DND-41 (cell line): ENCODE results near the gene PLEKHA8.

Source experiments
- CTCF ChIP-seq: IDR thresholded peaks from 2 replicates; pipeline ENCODE4 v1.5.1; 2012; ENCODE audit warnings: borderline replicate concordance, low read length, moderate library complexity, mild to moderate bottlenecking; ENCODE audit not compliant: poor library complexity, severe bottlenecking; ENCODE audit errors: extremely low read depth
- EZH2 ChIP-seq: IDR thresholded peaks from 3 replicates; pipeline ENCODE4 v1.6.1; 2012; ENCODE audit warnings: borderline replicate concordance, low read depth, mild to moderate bottlenecking, moderate library complexity, low read length, inconsistent platforms; ENCODE audit not compliant: severe bottlenecking

GRCh38 chr7:30065746-30066145 lies 37.5 kb downstream of the PLEKHA8 start:
- no peak for TF ChIP-seq CTCF
- TF ChIP-seq EZH2, result no peak
